SU-DHL-6 (cell line): ENCODE data around the gene EPB41L4B.

Source experiments
- H2AFZ ChIP-seq: fragments of 200-600 bp; sonication (generic); 2 replicates; pipeline ENCODE4 v1.6.1; 2014; ENCODE audit warnings: low read depth, mild to moderate bottlenecking, moderate library complexity, mixed read lengths, antibody characterized with exemption, low read length; ENCODE audit not compliant: severe bottlenecking
- H3F3A ChIP-seq: fragments of 200-600 bp; shearing (Covaris generic); 2 replicates; pipeline ENCODE4 v1.6.0; 2016; ENCODE audit warnings: antibody characterized with exemption, mild to moderate bottlenecking; ENCODE audit not compliant: insufficient read depth
- H3K27ac ChIP-seq: fragments of 200-600 bp; sonication (generic); 2 replicates; pipeline ENCODE4 v1.5.1; 2016; ENCODE audit warnings: low read depth, mild to moderate bottlenecking, low read length, moderate library complexity, mixed read lengths
- H3K27me3 ChIP-seq: fragments of 200-600 bp; sonication (generic), shearing (Covaris generic); 2 replicates; pipeline ENCODE4 v1.6.0; 2014; ENCODE audit warnings: mild to moderate bottlenecking, low read length
- H3K36me3 ChIP-seq: fragments of 200-600 bp; sonication (generic); 2 replicates; pipeline ENCODE4 v1.6.1; 2014; ENCODE audit warnings: mild to moderate bottlenecking, low read length, mixed read lengths
- H3K4me2 ChIP-seq: fragments of 300-600, 200-600 bp; shearing (Covaris generic), sonication (generic); 2 replicates; pipeline ENCODE4 v1.6.0; 2014; ENCODE audit warnings: low read length, low read depth, mild to moderate bottlenecking; ENCODE audit not compliant: poor library complexity, severe bottlenecking
- H3K4me3 ChIP-seq: fragments of 200-600 bp; sonication (generic); 2 replicates; pipeline ENCODE4 v1.5.1; 2014; ENCODE audit warnings: antibody characterized with exemption, low read length, mild to moderate bottlenecking, mixed read lengths; ENCODE audit not compliant: insufficient read depth, poor library complexity, severe bottlenecking
- H3K79me2 ChIP-seq: fragments of 200-600 bp; sonication (generic); 2 replicates; pipeline ENCODE4 v1.6.1; 2014; ENCODE audit warnings: mild to moderate bottlenecking, low read length, moderate library complexity; ENCODE audit not compliant: insufficient read depth
- H3K9ac ChIP-seq: fragments of 200-600 bp; sonication (generic); 2 replicates; pipeline ENCODE4 v1.7.0; 2014; ENCODE audit warnings: mild to moderate bottlenecking, low read length
- H3K9me2 ChIP-seq: fragments of 200-600 bp; sonication (generic); replicated peaks from 2 replicates; pipeline ENCODE4 v1.6.1; 2014; ENCODE audit warnings: low read length; ENCODE audit not compliant: insufficient read depth
- H3K9me3 ChIP-seq: fragments of 200-600 bp; sonication (generic); 2 replicates; pipeline ENCODE4 v1.6.1; 2014; ENCODE audit warnings: low read length, mixed read lengths; ENCODE audit not compliant: insufficient read depth
- H4K20me1 ChIP-seq: fragments of 200-600 bp; sonication (generic); 2 replicates; pipeline ENCODE4 v1.6.1; 2014; ENCODE audit warnings: low read depth, mild to moderate bottlenecking, antibody characterized with exemption, low read length, moderate library complexity, mixed read lengths
- EZH2phosphoT487 ChIP-seq: fragments of 200-600 bp; sonication (generic), shearing (Covaris generic); conservative IDR thresholded peaks from 2 replicates; pipeline ENCODE4 v1.6.1; 2018; ENCODE audit warnings: mild to moderate bottlenecking, antibody characterized with exemption, low read length, moderate library complexity, mixed read lengths
- TF ChIP-seq, protein P1 (sequence below): fragments of 200-600 bp; sonication (generic); IDR thresholded peaks from one replicate; pipeline ENCODE4 v1.5.1; 2017; ENCODE audit warnings: antibody characterized with exemption, mild to moderate bottlenecking, low read length, moderate library complexity; ENCODE audit not compliant: insufficient read depth, poor library complexity, severe bottlenecking

The EPB41L4B gene

DNA sequence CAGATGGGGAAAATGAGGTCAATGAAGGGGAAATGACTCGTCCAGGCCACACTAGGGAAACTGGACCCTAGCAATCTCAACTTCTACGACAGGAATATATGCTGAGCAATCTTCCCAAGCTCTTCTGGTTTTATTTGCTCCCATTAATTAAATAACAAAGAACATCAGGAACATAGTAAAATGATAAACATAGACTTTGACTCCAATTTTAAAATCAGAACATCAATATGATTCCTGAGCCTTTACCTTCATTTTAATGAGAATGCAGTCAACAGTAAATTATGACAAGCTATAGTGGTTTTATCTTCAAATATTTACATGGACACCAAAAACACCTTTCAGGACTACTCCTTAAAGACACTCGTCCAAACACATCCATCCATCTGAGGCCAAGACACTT, 79.7 kb downstream of the EPB41L4B start:
- H3K27ac ChIP-seq = no peak overlapping the region
- H3F3A ChIP-seq = no peaks in the 10 kb centered on the region
- H3K4me3 ChIP-seq = no peak overlapping the region
- no peaks in the 10 kb centered on the region for H3K9me3 ChIP-seq
- no peak overlapping the region for H3K9ac ChIP-seq
- no peak overlapping the region for H3K4me2 ChIP-seq
- H3K79me2 ChIP-seq = no peaks in the 10 kb centered on the region
- H3K36me3 ChIP-seq = no peaks in the 10 kb centered on the region
- no peak overlapping the region for H2AFZ ChIP-seq
- no peaks in the 10 kb centered on the region for H3K27me3 ChIP-seq
- H3K9me2 ChIP-seq = no peaks in the 10 kb centered on the region
- no peaks in the 10 kb centered on the region for H4K20me1 ChIP-seq
- TF ChIP-seq EZH2phosphoT487 = no peak
- TF ChIP-seq, protein P1, sequence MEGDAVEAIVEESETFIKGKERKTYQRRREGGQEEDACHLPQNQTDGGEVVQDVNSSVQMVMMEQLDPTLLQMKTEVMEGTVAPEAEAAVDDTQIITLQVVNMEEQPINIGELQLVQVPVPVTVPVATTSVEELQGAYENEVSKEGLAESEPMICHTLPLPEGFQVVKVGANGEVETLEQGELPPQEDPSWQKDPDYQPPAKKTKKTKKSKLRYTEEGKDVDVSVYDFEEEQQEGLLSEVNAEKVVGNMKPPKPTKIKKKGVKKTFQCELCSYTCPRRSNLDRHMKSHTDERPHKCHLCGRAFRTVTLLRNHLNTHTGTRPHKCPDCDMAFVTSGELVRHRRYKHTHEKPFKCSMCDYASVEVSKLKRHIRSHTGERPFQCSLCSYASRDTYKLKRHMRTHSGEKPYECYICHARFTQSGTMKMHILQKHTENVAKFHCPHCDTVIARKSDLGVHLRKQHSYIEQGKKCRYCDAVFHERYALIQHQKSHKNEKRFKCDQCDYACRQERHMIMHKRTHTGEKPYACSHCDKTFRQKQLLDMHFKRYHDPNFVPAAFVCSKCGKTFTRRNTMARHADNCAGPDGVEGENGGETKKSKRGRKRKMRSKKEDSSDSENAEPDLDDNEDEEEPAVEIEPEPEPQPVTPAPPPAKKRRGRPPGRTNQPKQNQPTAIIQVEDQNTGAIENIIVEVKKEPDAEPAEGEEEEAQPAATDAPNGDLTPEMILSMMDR = no peak

DNA sequence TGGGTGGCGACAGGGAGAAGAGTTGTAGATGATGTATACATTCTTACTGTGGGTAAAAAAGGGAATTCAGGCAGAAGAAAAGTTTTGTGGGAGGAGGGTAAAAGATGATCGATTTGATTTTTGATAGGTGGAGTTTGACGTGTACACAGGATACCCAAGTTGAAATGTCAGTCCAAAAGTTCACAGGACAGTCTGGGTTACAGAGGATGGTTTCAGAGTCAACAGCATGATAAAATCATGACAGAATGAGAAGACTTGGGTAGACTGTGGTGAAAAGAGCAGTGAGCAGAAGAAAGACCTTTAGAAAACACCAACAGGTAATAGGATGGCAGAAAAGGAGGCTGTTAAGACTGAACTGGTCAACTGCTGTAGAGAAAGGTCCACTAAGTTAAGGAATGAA, 81.6 kb downstream of the EPB41L4B start:
- Histone ChIP-seq H3K4me2 (no peak overlapping the region), H3F3A (no peaks in the 10 kb centered on the region), H3K79me2 (no peaks in the 10 kb centered on the region), H3K27me3 (no peaks in the 10 kb centered on the region), H3K9ac (no peak overlapping the region), H2AFZ (no peak overlapping the region), H3K9me2 (no peaks in the 10 kb centered on the region), H4K20me1 (no peaks in the 10 kb centered on the region), H3K4me3 (no peak overlapping the region), H3K36me3 (no peaks in the 10 kb centered on the region), H3K9me3 (no peaks in the 10 kb centered on the region), H3K27ac (no peak overlapping the region)
- TF ChIP-seq, protein P1 = no peak
- no peak for TF ChIP-seq EZH2phosphoT487

DNA sequence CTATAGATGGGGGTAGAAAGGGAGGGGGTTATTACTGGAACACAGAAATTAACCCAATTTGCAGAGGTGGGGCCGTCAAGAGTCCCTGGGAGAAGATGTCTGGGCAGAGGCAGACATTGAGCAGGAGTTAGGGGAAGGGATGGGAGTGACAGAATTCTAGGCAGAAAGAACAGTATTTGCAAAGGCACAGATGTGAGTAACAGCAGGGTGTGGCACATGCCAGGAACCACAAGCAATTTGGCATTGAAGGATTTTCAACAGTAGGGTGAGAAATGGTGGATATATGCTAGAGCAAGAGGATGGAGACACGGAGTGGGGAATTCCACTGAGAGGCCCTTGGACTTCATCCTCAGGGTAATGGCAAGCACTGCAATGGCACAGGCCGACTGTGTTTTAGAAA, 82.2 kb downstream of the EPB41L4B start:
- H3K27ac ChIP-seq = no peak overlapping the region
- no peak overlapping the region for H3K4me2 ChIP-seq

More for the DNA sequence above, 82.2 kb downstream of the EPB41L4B start:
- no peaks in the 10 kb centered on the region for H3K36me3 ChIP-seq
- no peaks in the 10 kb centered on the region for H3K27me3 ChIP-seq
- no peak overlapping the region for H3K4me3 ChIP-seq
- no peaks in the 10 kb centered on the region for H3F3A ChIP-seq
- no peaks in the 10 kb centered on the region for H3K79me2 ChIP-seq
- no peaks in the 10 kb centered on the region for H4K20me1 ChIP-seq
- H2AFZ ChIP-seq = no peak overlapping the region
- no peaks in the 10 kb centered on the region for H3K9me2 ChIP-seq
- TF ChIP-seq, protein P1 = no peak
- TF ChIP-seq EZH2phosphoT487 = no peak
- no peak overlapping the region for H3K9ac ChIP-seq
- no peaks in the 10 kb centered on the region for H3K9me3 ChIP-seq
